ENCODE data around the gene GLB1L3.
"Not testable (repeated sequence)": the region's sequence is repeated elsewhere in the genome, so short reads cannot be mapped to it uniquely, and the experiment has no call there.

GLB1L3 gene

GRCh38 chr11:134254433-134255183 is 21.6 kb upstream of the GLB1L3 start:
- in situ Hi-C loops (cut with HindIII; ENCODE audit: low sequenced_read_pairs) = no loop called here
- peak overlapping the region; percentile 90 for H3K4me3 ChIP-seq (ENCODE audit: low read depth, low read length)
- TF ChIP-seq CTCF (IDR thresholded peaks at IDR 0.05; ENCODE audit: low read depth, low read length, missing control alignments) = no peak
- no peak for DNase-seq (ENCODE audit: low read depth)

- in situ Hi-C loops (cut with HindIII; ENCODE audit: low sequenced_read_pairs); H3K4me3 ChIP-seq (ENCODE audit: low read depth, low read length); DNase-seq (ENCODE audit: low read depth): not testable (repeated sequence)
These were observed 21.0 kb upstream of the GLB1L3 start for GRCh38 chr11:134255184-134255561.

GRCh38 chr11:134257101-134257500 is 19.1 kb upstream of the GLB1L3 start:
- no peak for TF ChIP-seq CTCF (IDR thresholded peaks at IDR 0.05; ENCODE audit: low read depth, low read length, missing control alignments)
- DNase-seq (ENCODE audit: low read depth) = no peak
- H3K4me3 ChIP-seq (ENCODE audit: low read depth, low read length) = no peak overlapping the region
- in situ Hi-C loops (cut with HindIII; ENCODE audit: low sequenced_read_pairs) = no loop called here

GRCh38 chr11:134258577-134258976 is 17.6 kb upstream of the GLB1L3 start:
- no peak overlapping the region for H3K4me3 ChIP-seq (ENCODE audit: low read depth, low read length)
- TF ChIP-seq CTCF (IDR thresholded peaks at IDR 0.05; ENCODE audit: low read depth, low read length, missing control alignments) = no peak
- in situ Hi-C loops (cut with HindIII; ENCODE audit: low sequenced_read_pairs) = no loop called here
- no peak for DNase-seq (ENCODE audit: low read depth)

- no peak for TF ChIP-seq CTCF (IDR thresholded peaks at IDR 0.05; ENCODE audit: low read depth, low read length, missing control alignments)
- in situ Hi-C loops (cut with HindIII; ENCODE audit: low sequenced_read_pairs) = no loop called here
- DNase-seq (ENCODE audit: low read depth) = no peak
- no peak overlapping the region for H3K4me3 ChIP-seq (ENCODE audit: low read depth, low read length)
These were observed 15.7 kb upstream of the GLB1L3 start for GRCh38 chr11:134260503-134260902.

DNA sequence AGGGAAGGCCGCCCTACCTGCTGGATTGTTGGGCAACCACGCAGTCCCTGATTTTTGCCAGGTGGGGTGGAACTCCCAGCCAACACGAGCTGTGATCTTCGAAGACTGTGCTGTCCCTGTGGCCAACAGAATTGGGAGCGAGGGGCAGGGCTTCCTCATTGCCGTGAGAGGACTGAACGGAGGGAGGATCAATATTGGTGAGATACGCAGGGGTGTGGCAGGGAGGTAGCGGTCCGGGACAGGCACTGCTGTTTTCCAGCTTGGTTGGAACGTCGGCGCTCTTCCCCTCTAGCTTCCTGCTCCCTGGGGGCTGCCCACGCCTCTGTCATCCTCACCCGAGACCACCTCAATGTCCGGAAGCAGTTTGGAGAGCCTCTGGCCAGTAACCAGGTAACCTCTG is 15.2 kb upstream of the GLB1L3 start:
- DNase-seq (ENCODE audit: low read depth) = no peak
- in situ Hi-C loops (cut with HindIII; ENCODE audit: low sequenced_read_pairs) = no loop called here
- no peak for TF ChIP-seq CTCF (IDR thresholded peaks at IDR 0.05; ENCODE audit: low read depth, low read length, missing control alignments)
- no peak overlapping the region for H3K4me3 ChIP-seq (ENCODE audit: low read depth, low read length)

GRCh38 chr11:134261626-134262488 is 14.3 kb upstream of the GLB1L3 start:
- no peak overlapping the region for H3K4me3 ChIP-seq (ENCODE audit: low read depth, low read length)
- peak; percentile 38 for DNase-seq (ENCODE audit: low read depth)
- peak; percentile 64 for TF ChIP-seq CTCF (IDR thresholded peaks at IDR 0.05; ENCODE audit: low read depth, low read length, missing control alignments)
- in situ Hi-C loops (cut with HindIII; ENCODE audit: low sequenced_read_pairs) = no loop called here

Measured in astrocyte of the cerebellum (primary cell).